CD14-positive monocyte (primary cell): ENCODE data around the gene CLTCL1. TPM values are rescaled to one million over a fixed set of nuclear protein-coding genes. Genes with fewer than 3 reads are reported as not detected.

Source experiments
- DNase-seq, 3 donors: peaks; one replicate each; pipeline ENCODE4 v3.0.0-alpha.2; 2011 to 2022
- H2AFZ ChIP-seq: 2 replicates; pipeline ENCODE4 v1.6.0; 2012; ENCODE audit warnings: mild to moderate bottlenecking, low read depth, low read length, inconsistent platforms; ENCODE audit not compliant: insufficient read depth, poor library complexity, severe bottlenecking
- H3K27ac ChIP-seq, 2 donors: 1 replicate in 1 of 2; 2 replicates in 1 of 2; pipeline ENCODE4 v1.5.1; 2012 to 2013; ENCODE audit warnings: low read length in 2 of 2, control low read depth in 1 of 2, inconsistent platforms in 1 of 2, low read depth in 1 of 2, mild to moderate bottlenecking in 1 of 2
- H3K27me3 ChIP-seq, 2 donors: one replicate each; pipeline versions ENCODE4 v1.6.0 to v1.6.1; 2011 to 2013; ENCODE audit warnings: low read length in 2 of 2; ENCODE audit not compliant: control insufficient read depth in 2 of 2, insufficient read depth in 2 of 2
- H3K36me3 ChIP-seq, 2 donors: replicated peaks in 1 of 2; 1 replicate in 1 of 2; 2 replicates in 1 of 2; pipeline versions ENCODE4 v1.5.1 to v1.6.1; 2012 to 2013; ENCODE audit warnings: low read length in 2 of 2, control low read depth in 1 of 2, inconsistent platforms in 1 of 2, mild to moderate bottlenecking in 1 of 2; ENCODE audit not compliant: insufficient read depth in 2 of 2, control insufficient read depth in 1 of 2
- H3K4me1 ChIP-seq, 2 donors: 1 replicate in 1 of 2; 2 replicates in 1 of 2; pipeline versions ENCODE4 v1.5.1 to v1.6.1; 2012 to 2013; ENCODE audit warnings: low read length in 2 of 2, control low read depth in 1 of 2, inconsistent platforms in 1 of 2, mild to moderate bottlenecking in 1 of 2, moderate library complexity in 1 of 2; ENCODE audit not compliant: insufficient read depth in 2 of 2, control insufficient read depth in 1 of 2
- H3K4me2 ChIP-seq: replicated peaks from 2 replicates; pipeline ENCODE3; 2012; ENCODE audit warnings: low read length, moderate library complexity, mild to moderate bottlenecking; ENCODE audit not compliant: poor library complexity, severe bottlenecking; ENCODE audit errors: extremely low read depth
- H3K4me3 ChIP-seq, 3 experiments: fragments of 200-600 bp in 1 of 3; sonication (generic) in 1 of 3; replicated peaks in 1 of 3; 1 replicate in 2 of 3; 2 replicates in 1 of 3; pipeline ENCODE4 v1.5.1; 2011 to 2013; ENCODE audit warnings: low read length in 3 of 3, mild to moderate bottlenecking in 3 of 3, control low read depth in 2 of 3, low read depth in 2 of 3, inconsistent platforms in 1 of 3, moderate library complexity in 1 of 3
- H3K79me2 ChIP-seq: 2 replicates; pipeline ENCODE4 v1.6.0; 2012; ENCODE audit warnings: mild to moderate bottlenecking, control low read depth, inconsistent platforms, low read length, moderate library complexity; ENCODE audit not compliant: insufficient read depth
- H3K9ac ChIP-seq: 2 replicates; pipeline ENCODE4 v1.6.0; 2017; ENCODE audit warnings: low read length, mild to moderate bottlenecking; ENCODE audit not compliant: insufficient read depth, poor library complexity, severe bottlenecking
- H3K9me3 ChIP-seq, 2 donors: replicated peaks in 1 of 2; 1 replicate in 1 of 2; 2 replicates in 1 of 2; pipeline versions ENCODE4 v1.5.1 to v1.6.1; 2012 to 2013; ENCODE audit warnings: low read length in 2 of 2, control low read depth in 1 of 2; ENCODE audit not compliant: control insufficient read depth in 1 of 2, insufficient read depth in 1 of 2
- H4K20me1 ChIP-seq: 2 replicates; pipeline ENCODE4 v1.6.0; 2012; ENCODE audit warnings: mild to moderate bottlenecking, low read length, control low read depth, moderate library complexity; ENCODE audit not compliant: insufficient read depth
- H3K27ac Mint-ChIP-seq, 7 donors: one replicate each; pipeline ENCODE4 v1.8.0; 2020; ENCODE audit warnings: mild to moderate bottlenecking in 7 of 7, mixed read lengths in 7 of 7, moderate library complexity in 6 of 7, inconsistent platforms in 2 of 7
- H3K27me3 Mint-ChIP-seq, 3 donors: one replicate each; pipeline ENCODE4 v1.8.0; 2021 to 2022; ENCODE audit warnings: low read depth in 3 of 3, mild to moderate bottlenecking in 3 of 3, mixed read lengths in 3 of 3, moderate library complexity in 3 of 3, inconsistent platforms in 1 of 3
- H3K36me3 Mint-ChIP-seq, 2 donors: one replicate each; pipeline ENCODE4 v1.8.0; 2020; ENCODE audit warnings: mixed read lengths in 2 of 2, inconsistent platforms in 1 of 2, mild to moderate bottlenecking in 1 of 2
- H3K4me1 Mint-ChIP-seq: one replicate; pipeline ENCODE4 v1.8.0; 2020; ENCODE audit warnings: mild to moderate bottlenecking, mixed read lengths
- H3K4me3 Mint-ChIP-seq, 2 donors: one replicate each; pipeline ENCODE4 v1.8.0; 2020; ENCODE audit warnings: mild to moderate bottlenecking in 2 of 2, mixed read lengths in 2 of 2, moderate library complexity in 1 of 2
- H3K9me3 Mint-ChIP-seq, 7 donors: one replicate each; pipeline ENCODE4 v1.8.0; 2020 to 2022; ENCODE audit warnings: mixed read lengths in 7 of 7, mild to moderate bottlenecking in 6 of 7, moderate library complexity in 6 of 7, inconsistent platforms in 2 of 7
- CTCF ChIP-seq: fragments of 200-600 bp; IDR thresholded peaks from one replicate; pipeline ENCODE4 v1.8.0; 2022; ENCODE audit warnings: antibody characterized with exemption, mild to moderate bottlenecking
- WGBS: methylation state at CpG from one replicate; pipeline ENCODE4 v1.1.5; 2013; ENCODE audit warnings: missing lambda C conversion rate; ENCODE audit not compliant: insufficient coverage; 5-methylcytosine and 5-hydroxymethylcytosine counted together
- intact Hi-C, 2 donors: fragments of 100-400 bp; cut with micrococcal nuclease; formaldehyde crosslinking; loops; one replicate each; pipeline versions ENCODE4 v1.15.0 to v1.15.1; 2023
- polyA plus RNA-seq, 3 donors: library from polyadenylated mRNA; depleted of rRNA in 1 of 3; unstranded in 2 of 3; stranded (reverse) in 1 of 3; fragments of 300-500 nt in 2 of 3; fragments of >200 nt in 1 of 3; fragmentation: Illumina TruSeq in 2 of 3; gene quantifications; 1 replicate in 2 of 3; 2 replicates in 1 of 3; pipeline ENCODE4 v1.2.3, GENCODE V29; 2012 to 2021

CLTCL1 gene
- polyA plus RNA-seq, 3 donors, result 5.1 to 17.0 (median 6.1) TPM

DNA sequence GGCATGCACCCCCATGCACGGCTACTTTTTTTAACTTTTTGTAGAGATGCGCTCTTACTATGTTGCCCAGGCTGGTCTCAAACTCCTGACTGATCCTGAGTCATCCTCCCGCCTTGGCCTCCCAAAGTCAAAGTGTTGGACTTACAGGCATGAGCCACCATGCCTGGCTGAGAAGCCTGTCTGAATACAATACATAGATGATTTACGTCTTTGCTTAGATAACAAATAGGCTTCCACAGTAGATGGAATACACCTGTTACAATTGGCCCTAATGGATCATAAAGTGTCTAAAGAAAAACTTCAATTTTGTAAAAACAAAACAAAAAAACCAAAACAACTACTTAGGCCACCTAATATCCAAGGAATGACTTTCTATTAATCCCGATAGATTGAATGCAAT is 13.0 kb upstream of the CLTCL1 start:
- Mint-ChIP-seq H3K9me3 (peaks cover 0 to 4% (median 2%) of the 10 kb centered on the region in 7 donors), H3K27me3 (peaks cover 0 to 9% (median 4%) of the 10 kb centered on the region in 3 donors), H3K4me3 (no peak overlapping the region), H3K4me1 (no peaks in the 10 kb centered on the region), H3K27ac (no peak overlapping the region), H3K36me3 (no peaks in the 10 kb centered on the region)
- DNase-seq, result no peak
- Histone ChIP-seq H3K27ac (no peak overlapping the region), H2AFZ (no peak overlapping the region), H3K4me1 (no peaks in the 10 kb centered on the region), H3K27me3 (no peaks in the 10 kb centered on the region), H4K20me1 (no peaks in the 10 kb centered on the region), H3K79me2 (no peaks in the 10 kb centered on the region), H3K4me3 (no peak overlapping the region), H3K9ac (no peak overlapping the region), H3K9me3 (no peaks in the 10 kb centered on the region), H3K36me3 (no peaks in the 10 kb centered on the region), H3K4me2 (no peak overlapping the region)
- intact Hi-C loops, result no loop called here
- TF ChIP-seq CTCF, result no peak
- WGBS, result 100% methylated on average over 3 of the region's 5 CpGs

DNA sequence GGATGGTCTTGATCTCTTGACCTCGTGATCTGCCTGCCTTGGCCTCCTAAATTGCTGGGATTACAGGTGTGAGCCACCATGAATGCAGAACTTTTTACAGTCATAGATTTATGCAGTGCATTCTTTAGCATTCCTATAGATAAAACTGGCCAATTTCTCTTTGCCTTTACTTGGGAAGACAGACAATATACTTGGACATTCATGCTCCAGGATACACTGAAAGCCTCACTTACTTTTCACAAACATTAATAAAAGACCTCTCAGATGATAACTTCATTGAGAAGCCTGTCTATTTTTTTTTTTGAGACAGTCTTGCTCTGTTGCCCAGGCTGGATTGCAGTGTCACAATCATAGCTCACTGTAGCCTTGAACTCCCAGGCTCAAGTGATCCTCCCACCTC is 12.3 kb upstream of the CLTCL1 start:
- no peaks in the 10 kb centered on the region for H4K20me1 ChIP-seq
- H3K4me3 Mint-ChIP-seq, result no peak overlapping the region
- no peaks in the 10 kb centered on the region for H3K79me2 ChIP-seq
- no peaks in the 10 kb centered on the region for H3K36me3 ChIP-seq
- H2AFZ ChIP-seq, result no peak overlapping the region
- intact Hi-C loops, result no loop called here
- H3K9me3 ChIP-seq, result no peaks in the 10 kb centered on the region
- no peak for TF ChIP-seq CTCF
- H3K36me3 Mint-ChIP-seq, result no peaks in the 10 kb centered on the region
- no peak overlapping the region for H3K4me2 ChIP-seq
- no peak for DNase-seq
- H3K4me3 ChIP-seq, result no peak overlapping the region
- H3K4me1 Mint-ChIP-seq, result no peaks in the 10 kb centered on the region
- H3K27me3 Mint-ChIP-seq, result peaks cover 0 to 9% (median 4%) of the 10 kb centered on the region in 3 donors
- peaks cover 0 to 3% (median 0%) of the 10 kb centered on the region in 7 donors for H3K9me3 Mint-ChIP-seq
- H3K9ac ChIP-seq, result no peak overlapping the region
- H3K27me3 ChIP-seq, result no peaks in the 10 kb centered on the region
- no peak overlapping the region for H3K27ac ChIP-seq
- no CpG with 5 or more reads among the region's 1 CpG for WGBS
- no peaks in the 10 kb centered on the region for H3K4me1 ChIP-seq
- no peak overlapping the region for H3K27ac Mint-ChIP-seq
